Testis (tissue), 3 donors: ENCODE measurements around the gene COL6A5. TPM values are rescaled to one million over a fixed set of nuclear protein-coding genes. Genes with fewer than 3 reads are reported as not detected.

Experiments
- DNase-seq: peaks from one replicate; pipeline ENCODE4 v3.0.0-alpha.2; 2019
- H3K27ac ChIP-seq, 2 donors: fragments of 200-600 bp; sonication (generic); one replicate each; pipeline ENCODE4 v1.5.1; 2019
- H3K27me3 ChIP-seq: fragments of 200-600 bp; sonication (generic); one replicate; pipeline ENCODE4 v1.5.1; 2019
- H3K36me3 ChIP-seq: fragments of 200-600 bp; sonication (generic); one replicate; pipeline ENCODE4 v1.5.1; 2017; ENCODE audit warnings: low read depth; ENCODE audit errors: missing control alignments
- H3K4me1 ChIP-seq: fragments of 200-600 bp; sonication (generic); one replicate; pipeline ENCODE4 v1.5.1; 2019
- H3K4me3 ChIP-seq, 2 donors: fragments of 200-600 bp; sonication (generic); one replicate each; pipeline ENCODE4 v1.5.1; 2017 to 2019
- H3K9me3 ChIP-seq: fragments of 200-600 bp; sonication (generic); one replicate; pipeline ENCODE4 v1.5.1; 2017
- POLR2A ChIP-seq: fragments of 450-650 bp; IDR thresholded peaks from one replicate; pipeline ENCODE4 v1.6.1; 2017; ENCODE audit warnings: antibody characterized with exemption, mild to moderate bottlenecking, moderate library complexity
- WGBS, 2 donors: methylation state at CpG; one replicate each; pipeline ENCODE4 v1.1.5; 2018; 5-methylcytosine and 5-hydroxymethylcytosine counted together
- intact Hi-C: fragments of 100-400 bp; cut with DNase I; formaldehyde crosslinking; loops from one replicate; pipeline ENCODE4 v1.15.1; 2023; ENCODE audit warnings: low total_unique reads
- polyA plus RNA-seq: library from polyadenylated mRNA; stranded (reverse); fragments of 350-450 nt; fragmentation: Illumina TruSeq; extraction: RNeasy Lipid Tissue Mini Kit (QIAGEN cat#74804); gene quantifications from one replicate; pipeline ENCODE4 v1.2.3, GENCODE V29; 2014; ENCODE audit warnings: low read depth, low replicate concordance; ENCODE audit not compliant: insufficient read depth
- total RNA-seq, 2 donors: library from RNA; depleted of rRNA; stranded (reverse); fragments of >200 nt; gene quantifications; one replicate each; pipeline ENCODE4 v1.2.3, GENCODE V29; 2016
- TF ChIP-seq, protein P1 (sequence below), 3 experiments: fragments of 450-650 bp in 2 of 3; fragments of 200-600 bp in 1 of 3; sonication (generic) in 1 of 3; IDR thresholded peaks; one replicate each; pipeline ENCODE4 v1.5.1; 2016 to 2019; ENCODE audit warnings: antibody characterized with exemption in 3 of 3, mild to moderate bottlenecking in 2 of 3, moderate library complexity in 1 of 3

COL6A5 gene
- total and polyA plus RNA-seq, 3 donors from 2014 or later = 1.5 to 2.6 (median 2.0) TPM

GRCh38 chr3:130312374-130312773, 33.1 kb upstream of the COL6A5 start:
- no peak overlapping the region for H3K4me3 ChIP-seq
- no peak for TF ChIP-seq POLR2A
- TF ChIP-seq, protein P1, sequence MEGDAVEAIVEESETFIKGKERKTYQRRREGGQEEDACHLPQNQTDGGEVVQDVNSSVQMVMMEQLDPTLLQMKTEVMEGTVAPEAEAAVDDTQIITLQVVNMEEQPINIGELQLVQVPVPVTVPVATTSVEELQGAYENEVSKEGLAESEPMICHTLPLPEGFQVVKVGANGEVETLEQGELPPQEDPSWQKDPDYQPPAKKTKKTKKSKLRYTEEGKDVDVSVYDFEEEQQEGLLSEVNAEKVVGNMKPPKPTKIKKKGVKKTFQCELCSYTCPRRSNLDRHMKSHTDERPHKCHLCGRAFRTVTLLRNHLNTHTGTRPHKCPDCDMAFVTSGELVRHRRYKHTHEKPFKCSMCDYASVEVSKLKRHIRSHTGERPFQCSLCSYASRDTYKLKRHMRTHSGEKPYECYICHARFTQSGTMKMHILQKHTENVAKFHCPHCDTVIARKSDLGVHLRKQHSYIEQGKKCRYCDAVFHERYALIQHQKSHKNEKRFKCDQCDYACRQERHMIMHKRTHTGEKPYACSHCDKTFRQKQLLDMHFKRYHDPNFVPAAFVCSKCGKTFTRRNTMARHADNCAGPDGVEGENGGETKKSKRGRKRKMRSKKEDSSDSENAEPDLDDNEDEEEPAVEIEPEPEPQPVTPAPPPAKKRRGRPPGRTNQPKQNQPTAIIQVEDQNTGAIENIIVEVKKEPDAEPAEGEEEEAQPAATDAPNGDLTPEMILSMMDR (IDR thresholded peaks at IDR 0.05) = no peak
- H3K27ac ChIP-seq = no peak overlapping the region
- DNase-seq = no peak
- no peaks in the 10 kb centered on the region for H3K9me3 ChIP-seq
- no peaks in the 10 kb centered on the region for H3K36me3 ChIP-seq
- intact Hi-C loops = no loop called here
- H3K4me1 ChIP-seq = no peaks in the 10 kb centered on the region
- no peaks in the 10 kb centered on the region for H3K27me3 ChIP-seq

DNA sequence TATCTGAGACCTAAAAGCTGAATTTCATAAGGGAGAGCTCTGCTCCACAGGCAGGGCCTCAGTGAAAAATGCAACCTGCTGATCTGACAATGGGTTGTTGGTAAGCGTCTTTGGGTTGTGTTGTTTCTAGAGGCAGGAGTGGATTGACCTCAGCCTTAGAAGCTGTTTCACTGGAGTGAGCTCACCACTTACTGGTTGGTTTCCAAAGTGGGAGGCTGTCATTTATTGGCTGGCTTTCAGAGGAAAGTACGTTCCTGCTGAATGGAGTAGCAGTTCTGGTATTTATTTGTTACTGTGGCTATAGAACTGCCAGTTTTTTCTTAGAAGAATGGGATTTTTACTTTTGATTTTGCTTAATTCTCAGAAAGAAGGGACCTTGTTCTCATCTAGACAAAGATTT, 29.3 kb upstream of the COL6A5 start:
- H3K9me3 ChIP-seq = no peaks in the 10 kb centered on the region
- intact Hi-C loops = no loop called here
- WGBS, 2 donors = 28 to 45% methylated on average over 2 of the region's 2 CpGs
- H3K27me3 ChIP-seq = no peaks in the 10 kb centered on the region
- no peaks in the 10 kb centered on the region for H3K4me1 ChIP-seq
- H3K36me3 ChIP-seq = no peaks in the 10 kb centered on the region
- no peak for TF ChIP-seq POLR2A
- TF ChIP-seq, protein P1 (IDR thresholded peaks at IDR 0.05) = no peak
- H3K27ac ChIP-seq = no peak overlapping the region
- H3K4me3 ChIP-seq = no peak overlapping the region
- DNase-seq = peak; percentile 36

GRCh38 chr3:130323503-130323902, 22.0 kb upstream of the COL6A5 start:
- no peaks in the 10 kb centered on the region for H3K27me3 ChIP-seq
- H3K4me1 ChIP-seq = no peaks in the 10 kb centered on the region
- no peaks in the 10 kb centered on the region for H3K9me3 ChIP-seq
- no peak overlapping the region for H3K4me3 ChIP-seq
- TF ChIP-seq POLR2A = no peak
- TF ChIP-seq, protein P1 (IDR thresholded peaks at IDR 0.05) = no peak
- no peak overlapping the region for H3K27ac ChIP-seq
- intact Hi-C loops = no loop called here
- WGBS, 2 donors = 100% methylated on average over 1 of the region's 1 CpG
- DNase-seq = no peak
- no peaks in the 10 kb centered on the region for H3K36me3 ChIP-seq

- Histone ChIP-seq H3K4me3 (no peak overlapping the region), H3K27me3 (no peaks in the 10 kb centered on the region), H3K27ac (no peak overlapping the region), H3K36me3 (no peaks in the 10 kb centered on the region), H3K9me3 (no peaks in the 10 kb centered on the region), H3K4me1 (peaks cover under 1% of the 10 kb centered on the region)
- WGBS, 2 donors = 89 to 92% methylated on average over 1 of the region's 1 CpG
- TF ChIP-seq, protein P1 (IDR thresholded peaks at IDR 0.05) = no peak
- no peak for TF ChIP-seq POLR2A
- intact Hi-C loops = no loop called here
- no peak for DNase-seq
These were observed 4.7 kb upstream of the COL6A5 start for GRCh38 chr3:130340766-130341165.

DNA sequence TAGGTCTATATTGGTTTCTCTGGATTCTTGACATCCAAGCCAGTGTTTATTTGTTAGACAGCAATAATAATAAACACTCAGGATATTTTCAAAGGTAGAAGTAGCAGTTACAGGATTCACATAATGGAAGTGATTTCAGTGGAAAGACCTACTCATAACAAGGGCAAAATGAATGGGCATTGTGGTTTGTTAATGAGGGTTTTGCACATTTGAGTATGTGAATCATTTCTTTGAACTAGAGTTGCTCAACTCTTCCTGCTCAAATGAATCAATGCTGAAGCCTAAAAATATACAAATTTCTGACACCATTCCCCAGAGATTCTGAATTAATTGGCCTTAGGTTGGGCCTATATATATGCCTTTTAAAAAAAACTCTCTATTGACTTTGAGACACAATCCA, 4.1 kb upstream of the COL6A5 start:
- H3K9me3 ChIP-seq = no peaks in the 10 kb centered on the region
- intact Hi-C loops = no loop called here
- peaks cover 3% of the 10 kb centered on the region for H3K4me1 ChIP-seq
- no peaks in the 10 kb centered on the region for H3K27me3 ChIP-seq
- H3K36me3 ChIP-seq = no peaks in the 10 kb centered on the region
- H3K27ac ChIP-seq = no peak overlapping the region
- DNase-seq = no peak
- TF ChIP-seq, protein P1 (IDR thresholded peaks at IDR 0.05) = no peak
- TF ChIP-seq POLR2A = no peak
- H3K4me3 ChIP-seq = no peak overlapping the region
